ENCODE data around the gene PTTG1IP2.

Gene PTTG1IP2

GRCh38 chr7:90488220-90488619 is 18.8 kb downstream of the PTTG1IP2 start:
- Histone ChIP-seq H3K9ac (ENCODE audit: low read length) (no peak overlapping the region), H2AFZ (ENCODE audit: low read depth, low read length) (no peak overlapping the region), H3K9me3 (ENCODE audit: insufficient read depth, low read length) (no peaks in the 10 kb centered on the region), H3K4me3 (ENCODE audit: low read length) (no peak overlapping the region), H3K36me3 (replicated peaks; ENCODE audit: low read depth, low read length) (no peaks in the 10 kb centered on the region), H3K4me1 (ENCODE audit: low read length) (no peaks in the 10 kb centered on the region), H4K20me1 (ENCODE audit: insufficient read depth, low read length) (no peaks in the 10 kb centered on the region), H3K79me2 (ENCODE audit: low read length) (no peaks in the 10 kb centered on the region), H3K4me2 (ENCODE audit: low read length) (no peak overlapping the region), H3K27ac (ENCODE audit: low read length) (no peak overlapping the region), H3K27me3 (ENCODE audit: low read depth, low read length) (no peaks in the 10 kb centered on the region)
- no peak for TF ChIP-seq EZH2phosphoT487 (IDR thresholded peaks at IDR 0.05; ENCODE audit: low read depth)
- TF ChIP-seq, protein P1, sequence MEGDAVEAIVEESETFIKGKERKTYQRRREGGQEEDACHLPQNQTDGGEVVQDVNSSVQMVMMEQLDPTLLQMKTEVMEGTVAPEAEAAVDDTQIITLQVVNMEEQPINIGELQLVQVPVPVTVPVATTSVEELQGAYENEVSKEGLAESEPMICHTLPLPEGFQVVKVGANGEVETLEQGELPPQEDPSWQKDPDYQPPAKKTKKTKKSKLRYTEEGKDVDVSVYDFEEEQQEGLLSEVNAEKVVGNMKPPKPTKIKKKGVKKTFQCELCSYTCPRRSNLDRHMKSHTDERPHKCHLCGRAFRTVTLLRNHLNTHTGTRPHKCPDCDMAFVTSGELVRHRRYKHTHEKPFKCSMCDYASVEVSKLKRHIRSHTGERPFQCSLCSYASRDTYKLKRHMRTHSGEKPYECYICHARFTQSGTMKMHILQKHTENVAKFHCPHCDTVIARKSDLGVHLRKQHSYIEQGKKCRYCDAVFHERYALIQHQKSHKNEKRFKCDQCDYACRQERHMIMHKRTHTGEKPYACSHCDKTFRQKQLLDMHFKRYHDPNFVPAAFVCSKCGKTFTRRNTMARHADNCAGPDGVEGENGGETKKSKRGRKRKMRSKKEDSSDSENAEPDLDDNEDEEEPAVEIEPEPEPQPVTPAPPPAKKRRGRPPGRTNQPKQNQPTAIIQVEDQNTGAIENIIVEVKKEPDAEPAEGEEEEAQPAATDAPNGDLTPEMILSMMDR (IDR thresholded peaks at IDR 0.05; ENCODE audit: low read depth, low read length): no peak

- no peak overlapping the region for H3K9ac ChIP-seq (ENCODE audit: low read length)
- H3K4me1 ChIP-seq (ENCODE audit: low read length): no peaks in the 10 kb centered on the region
- H3K79me2 ChIP-seq (ENCODE audit: low read length): no peaks in the 10 kb centered on the region
- H3K36me3 ChIP-seq (replicated peaks; ENCODE audit: low read depth, low read length): no peaks in the 10 kb centered on the region
- H3K4me3 ChIP-seq (ENCODE audit: low read length): no peak overlapping the region
- no peaks in the 10 kb centered on the region for H3K9me3 ChIP-seq (ENCODE audit: insufficient read depth, low read length)
- no peaks in the 10 kb centered on the region for H4K20me1 ChIP-seq (ENCODE audit: insufficient read depth, low read length)
- H3K27ac ChIP-seq (ENCODE audit: low read length): no peak overlapping the region
- no peak overlapping the region for H2AFZ ChIP-seq (ENCODE audit: low read depth, low read length)
- no peaks in the 10 kb centered on the region for H3K27me3 ChIP-seq (ENCODE audit: low read depth, low read length)
- no peak overlapping the region for H3K4me2 ChIP-seq (ENCODE audit: low read length)
- no peak for TF ChIP-seq EZH2phosphoT487 (IDR thresholded peaks at IDR 0.05; ENCODE audit: low read depth)
- TF ChIP-seq, protein P1 (IDR thresholded peaks at IDR 0.05; ENCODE audit: low read depth, low read length): no peak
Measured at GRCh38 chr7:90492250-90492649, 22.8 kb downstream of the PTTG1IP2 start.

GRCh38 chr7:90495241-90495640 is 25.8 kb downstream of the PTTG1IP2 start:
- no peaks in the 10 kb centered on the region for H3K27me3 ChIP-seq (ENCODE audit: low read depth, low read length)
- H3K4me3 ChIP-seq (ENCODE audit: low read length): no peak overlapping the region
- no peaks in the 10 kb centered on the region for H3K9me3 ChIP-seq (ENCODE audit: insufficient read depth, low read length)
- no peaks in the 10 kb centered on the region for H3K79me2 ChIP-seq (ENCODE audit: low read length)
- H3K4me2 ChIP-seq (ENCODE audit: low read length): no peak overlapping the region
- H2AFZ ChIP-seq (ENCODE audit: low read depth, low read length): no peak overlapping the region
- no peak overlapping the region for H3K27ac ChIP-seq (ENCODE audit: low read length)
- TF ChIP-seq, protein P1 (IDR thresholded peaks at IDR 0.05; ENCODE audit: low read depth, low read length): no peak
- no peak for TF ChIP-seq EZH2phosphoT487 (IDR thresholded peaks at IDR 0.05; ENCODE audit: low read depth)
- H4K20me1 ChIP-seq (ENCODE audit: insufficient read depth, low read length): no peaks in the 10 kb centered on the region
- H3K9ac ChIP-seq (ENCODE audit: low read length): no peak overlapping the region
- no peaks in the 10 kb centered on the region for H3K36me3 ChIP-seq (replicated peaks; ENCODE audit: low read depth, low read length)
- no peaks in the 10 kb centered on the region for H3K4me1 ChIP-seq (ENCODE audit: low read length)

- Histone ChIP-seq H3K79me2 (ENCODE audit: low read length) (no peaks in the 10 kb centered on the region), H3K4me3 (ENCODE audit: low read length) (no peak overlapping the region), H3K9me3 (ENCODE audit: insufficient read depth, low read length) (no peaks in the 10 kb centered on the region), H2AFZ (ENCODE audit: low read depth, low read length) (no peak overlapping the region), H3K9ac (ENCODE audit: low read length) (no peak overlapping the region), H3K27me3 (ENCODE audit: low read depth, low read length) (no peaks in the 10 kb centered on the region), H3K36me3 (replicated peaks; ENCODE audit: low read depth, low read length) (no peaks in the 10 kb centered on the region), H3K4me2 (ENCODE audit: low read length) (no peak overlapping the region), H3K4me1 (ENCODE audit: low read length) (no peaks in the 10 kb centered on the region), H3K27ac (ENCODE audit: low read length) (no peak overlapping the region), H4K20me1 (ENCODE audit: insufficient read depth, low read length) (no peaks in the 10 kb centered on the region)
- TF ChIP-seq, protein P1 (IDR thresholded peaks at IDR 0.05; ENCODE audit: low read depth, low read length): no peak
- no peak for TF ChIP-seq EZH2phosphoT487 (IDR thresholded peaks at IDR 0.05; ENCODE audit: low read depth)
Measured at GRCh38 chr7:90502539-90502938, 33.1 kb downstream of the PTTG1IP2 start.
